ENCODE measurements around the gene NFE2L3.
A peak's percentile ranks its signal among the peaks of the same experiment; 100 is the strongest.

Gene NFE2L3

GRCh38 chr7:26200038-26200443 lies 48.0 kb downstream of the NFE2L3 start:
- peak; percentile 83 for DNase-seq
- ATAC-seq: peak; percentile 11

GRCh38 chr7:26200444-26201246 lies 48.6 kb downstream of the NFE2L3 start, which contains the start of gene HNRNPA2B1:
Gene HNRNPA2B1, minus strand, starts transcription at chr7:26200746. Its CDS starts 169 bp downstream, at chr7:26200577.
- peak; percentile 76 for ATAC-seq
- DNase-seq: peak; percentile 97

GRCh38 chr7:26201247-26202018 lies 49.4 kb downstream of the NFE2L3 start, which contains the start of gene CBX3:
Gene CBX3, plus strand, starts transcription at chr7:26201745. Its CDS starts 1,254 bp downstream, at chr7:26202999.
- peak; percentile 94 for DNase-seq
- peak; percentile 70 for ATAC-seq

GRCh38 chr7:26202019-26202990 lies 50.3 kb downstream of the NFE2L3 start:
- ATAC-seq (peak; percentile 0), DNase-seq (peak; percentile 71)

GRCh38 chr7:26203016-26203415 lies 51.0 kb downstream of the NFE2L3 start:
- ATAC-seq (no peak), DNase-seq (no peak)

GRCh38 chr7:26208040-26208439 lies 56.0 kb downstream of the NFE2L3 start:
- DNase-seq (no peak), ATAC-seq (no peak)

- DNase-seq (no peak), ATAC-seq (no peak)
These were observed 61.1 kb downstream of the NFE2L3 start for GRCh38 chr7:26212921-26213718.

- ATAC-seq: no peak
- no peak for DNase-seq
These were observed 62.0 kb downstream of the NFE2L3 start for GRCh38 chr7:26213807-26214515.

- DNase-seq: no peak
- ATAC-seq: no peak
These were observed 64.1 kb downstream of the NFE2L3 start for GRCh38 chr7:26216049-26216448.

- ATAC-seq: no peak
- no peak for DNase-seq
These were observed 72.4 kb downstream of the NFE2L3 start for GRCh38 chr7:26224359-26224758.

- ATAC-seq: no peak
These were observed 76.0 kb downstream of the NFE2L3 start for GRCh38 chr7:26227987-26228386.

GRCh38 chr7:26233902-26234511 lies 82.0 kb downstream of the NFE2L3 start:
- no peak for DNase-seq
- ATAC-seq: no peak

More at GRCh38 chr7:26227987-26228386, 76.0 kb downstream of the NFE2L3 start:
- no peak for DNase-seq

Data from stimulated activated naive CD8-positive, alpha-beta T cell treated with anti-CD3 and anti-CD28 coated beads, Interleukin-15, Interleukin-2, amounts not matched to agents 100 U/mL and 50 U/mL, for 24 hours (primary cell).